SU-DHL-6 (cell line): ENCODE measurements around the gene WDR59.

Source experiments
- H2AFZ ChIP-seq: fragments of 200-600 bp; sonication (generic); 2 replicates; pipeline ENCODE4 v1.6.1; 2014; ENCODE audit warnings: low read depth, mild to moderate bottlenecking, moderate library complexity, mixed read lengths, antibody characterized with exemption, low read length; ENCODE audit not compliant: severe bottlenecking
- H3F3A ChIP-seq: fragments of 200-600 bp; shearing (Covaris generic); 2 replicates; pipeline ENCODE4 v1.6.0; 2016; ENCODE audit warnings: antibody characterized with exemption, mild to moderate bottlenecking; ENCODE audit not compliant: insufficient read depth
- H3K27ac ChIP-seq: fragments of 200-600 bp; sonication (generic); 2 replicates; pipeline ENCODE4 v1.5.1; 2016; ENCODE audit warnings: low read depth, mild to moderate bottlenecking, low read length, moderate library complexity, mixed read lengths
- H3K27me3 ChIP-seq: fragments of 200-600 bp; sonication (generic), shearing (Covaris generic); 2 replicates; pipeline ENCODE4 v1.6.0; 2014; ENCODE audit warnings: mild to moderate bottlenecking, low read length
- H3K36me3 ChIP-seq: fragments of 200-600 bp; sonication (generic); 2 replicates; pipeline ENCODE4 v1.6.1; 2014; ENCODE audit warnings: mild to moderate bottlenecking, low read length, mixed read lengths
- H3K4me2 ChIP-seq: fragments of 300-600, 200-600 bp; shearing (Covaris generic), sonication (generic); 2 replicates; pipeline ENCODE4 v1.6.0; 2014; ENCODE audit warnings: low read length, low read depth, mild to moderate bottlenecking; ENCODE audit not compliant: poor library complexity, severe bottlenecking
- H3K4me3 ChIP-seq: fragments of 200-600 bp; sonication (generic); 2 replicates; pipeline ENCODE4 v1.5.1; 2014; ENCODE audit warnings: antibody characterized with exemption, low read length, mild to moderate bottlenecking, mixed read lengths; ENCODE audit not compliant: insufficient read depth, poor library complexity, severe bottlenecking
- H3K79me2 ChIP-seq: fragments of 200-600 bp; sonication (generic); 2 replicates; pipeline ENCODE4 v1.6.1; 2014; ENCODE audit warnings: mild to moderate bottlenecking, low read length, moderate library complexity; ENCODE audit not compliant: insufficient read depth
- H3K9ac ChIP-seq: fragments of 200-600 bp; sonication (generic); 2 replicates; pipeline ENCODE4 v1.7.0; 2014; ENCODE audit warnings: mild to moderate bottlenecking, low read length
- H3K9me2 ChIP-seq: fragments of 200-600 bp; sonication (generic); replicated peaks from 2 replicates; pipeline ENCODE4 v1.6.1; 2014; ENCODE audit warnings: low read length; ENCODE audit not compliant: insufficient read depth
- H3K9me3 ChIP-seq: fragments of 200-600 bp; sonication (generic); 2 replicates; pipeline ENCODE4 v1.6.1; 2014; ENCODE audit warnings: low read length, mixed read lengths; ENCODE audit not compliant: insufficient read depth
- H4K20me1 ChIP-seq: fragments of 200-600 bp; sonication (generic); 2 replicates; pipeline ENCODE4 v1.6.1; 2014; ENCODE audit warnings: low read depth, mild to moderate bottlenecking, antibody characterized with exemption, low read length, moderate library complexity, mixed read lengths
- CTCF ChIP-seq: fragments of 200-600 bp; sonication (generic); IDR thresholded peaks from one replicate; pipeline ENCODE4 v1.5.1; 2017; ENCODE audit warnings: antibody characterized with exemption, mild to moderate bottlenecking, low read length, moderate library complexity; ENCODE audit not compliant: insufficient read depth, poor library complexity, severe bottlenecking
- EZH2phosphoT487 ChIP-seq: fragments of 200-600 bp; sonication (generic), shearing (Covaris generic); conservative IDR thresholded peaks from 2 replicates; pipeline ENCODE4 v1.6.1; 2018; ENCODE audit warnings: mild to moderate bottlenecking, antibody characterized with exemption, low read length, moderate library complexity, mixed read lengths

Gene WDR59

GRCh38 chr16:75025761-75026160 is 40.8 kb upstream of the WDR59 start:
- H4K20me1 ChIP-seq: no peaks in the 10 kb centered on the region
- H3K27me3 ChIP-seq: no peaks in the 10 kb centered on the region
- H3K4me2 ChIP-seq: no peak overlapping the region
- no peaks in the 10 kb centered on the region for H3K79me2 ChIP-seq
- H3K9ac ChIP-seq: no peak overlapping the region
- TF ChIP-seq EZH2phosphoT487: no peak
- no peak for TF ChIP-seq CTCF
- no peak overlapping the region for H2AFZ ChIP-seq
- no peaks in the 10 kb centered on the region for H3K9me2 ChIP-seq
- no peaks in the 10 kb centered on the region for H3F3A ChIP-seq
- no peak overlapping the region for H3K4me3 ChIP-seq
- H3K9me3 ChIP-seq: peaks cover 10% of the 10 kb centered on the region; the same call in 1 of the 2 replicates
- H3K27ac ChIP-seq: no peak overlapping the region
- H3K36me3 ChIP-seq: peaks cover 7% of the 10 kb centered on the region; the same call in 1 of the 2 replicates

- no peak for TF ChIP-seq EZH2phosphoT487
- TF ChIP-seq CTCF: no peak
- Histone ChIP-seq H3K9ac (no peak overlapping the region), H3K79me2 (no peaks in the 10 kb centered on the region), H3K27me3 (no peaks in the 10 kb centered on the region), H3K4me2 (peak overlapping the region; percentile 6), H4K20me1 (no peaks in the 10 kb centered on the region), H3K27ac (no peak overlapping the region), H2AFZ (no peak overlapping the region), H3K9me2 (no peaks in the 10 kb centered on the region), H3K9me3 (peaks cover 12% of the 10 kb centered on the region; the same call in 1 of the 2 replicates), H3K4me3 (no peak overlapping the region), H3K36me3 (peaks cover 7% of the 10 kb centered on the region; the same call in 1 of the 2 replicates), H3F3A (no peaks in the 10 kb centered on the region)
Measured at GRCh38 chr16:75024594-75024993, 39.7 kb upstream of the WDR59 start.

GRCh38 chr16:75024182-75024581 is 39.3 kb upstream of the WDR59 start:
- Histone ChIP-seq H3K9me3 (peaks cover 12% of the 10 kb centered on the region; the same call in 1 of the 2 replicates), H3K79me2 (no peaks in the 10 kb centered on the region), H2AFZ (no peak overlapping the region), H3F3A (no peaks in the 10 kb centered on the region), H3K27ac (no peak overlapping the region), H4K20me1 (no peaks in the 10 kb centered on the region), H3K4me2 (peak overlapping the region; percentile 6), H3K27me3 (no peaks in the 10 kb centered on the region), H3K9ac (no peak overlapping the region), H3K36me3 (peaks cover 7% of the 10 kb centered on the region; the same call in 1 of the 2 replicates), H3K4me3 (no peak overlapping the region), H3K9me2 (no peaks in the 10 kb centered on the region)
- TF ChIP-seq CTCF: no peak
- TF ChIP-seq EZH2phosphoT487: no peak
